Measurements from ENCODE around the gene MED13L. TPM values are rescaled to one million over a fixed set of nuclear protein-coding genes. Genes with fewer than 3 reads are reported as not detected.

Gene MED13L
- polyA plus RNA-seq, 1 donor (not counting 4 experiments of a cell fraction or from before 2014, with no cell fraction given) = 31.7 TPM

GRCh38 chr12:116104167-116104767 lies 173.2 kb downstream of the MED13L start:
- DNase-seq (ENCODE audit: low read depth, low spot score) = no peak
- H3K27me3 ChIP-seq (ENCODE audit: control insufficient read depth, extremely low read depth, insufficient read depth, low read length) = no peaks in the 10 kb centered on the region
- no peak overlapping the region for H3K27ac ChIP-seq (ENCODE audit: control insufficient read depth, insufficient read depth, low read length)
- peaks cover 6% of the 10 kb centered on the region for H3K9me1 ChIP-seq (ENCODE audit: control insufficient read depth, extremely low read depth, insufficient read depth, low read length)
- H3K4me3 ChIP-seq (ENCODE audit: control insufficient read depth in 2 of 3, extremely low read depth in 1 of 3, insufficient read depth in 2 of 3, low read depth in 1 of 3, low read length in 3 of 3) = no peak overlapping the region
- no peak overlapping the region for H2AFZ ChIP-seq (ENCODE audit: control insufficient read depth, low read length)
- dilution Hi-C loops (cut with MboI; ENCODE audit: extremely low pct_ligation_motif_present, low sequenced_read_pairs) = no loop called here
- FAIRE-seq = no peak
- H3K9ac ChIP-seq (ENCODE audit: control insufficient read depth, extremely low read depth, insufficient read depth, low read length) = no peak overlapping the region
- peaks cover 46% of the 10 kb centered on the region for H3K79me2 ChIP-seq (ENCODE audit: control insufficient read depth, insufficient read depth, low read length)
- peaks cover 2% of the 10 kb centered on the region for H4K20me1 ChIP-seq (ENCODE audit: control insufficient read depth, extremely low read depth, insufficient read depth, low read length)
- no peaks in the 10 kb centered on the region for H3K4me1 ChIP-seq (ENCODE audit: control insufficient read depth, extremely low read depth, insufficient read depth, low read length)
- H3K36me3 ChIP-seq (ENCODE audit: control insufficient read depth in 2 of 2, extremely low read depth in 1 of 2, insufficient read depth in 2 of 2, low read length in 2 of 2) = no peaks in the 10 kb centered on the region
- no peak overlapping the region for H3K4me2 ChIP-seq (ENCODE audit: control insufficient read depth, extremely low read depth, insufficient read depth, low read depth, low read length)
- TF ChIP-seq EZH2 (IDR thresholded peaks at IDR 0.05; ENCODE audit: low read length) = no peak
- no peak for TF ChIP-seq CTCF (optimal IDR thresholded peaks at IDR 0.05 in 1 of 3, IDR thresholded peaks at IDR 0.05 in 1 of 3, conservative IDR thresholded peaks at IDR 0.05 in 1 of 3; ENCODE audit: extremely low read depth in 1 of 3, insufficient read depth in 2 of 3, low read length in 3 of 3)
- H3K9me3 ChIP-seq (ENCODE audit: control insufficient read depth, low read depth, low read length) = no peaks in the 10 kb centered on the region

- H3K27ac ChIP-seq (ENCODE audit: control insufficient read depth, insufficient read depth, low read length) = no peak overlapping the region
- no peaks in the 10 kb centered on the region for H3K36me3 ChIP-seq (ENCODE audit: control insufficient read depth in 2 of 2, extremely low read depth in 1 of 2, insufficient read depth in 2 of 2, low read length in 2 of 2)
- DNase-seq (ENCODE audit: low read depth, low spot score) (no peak), FAIRE-seq (no peak)
- peaks cover 6% of the 10 kb centered on the region for H3K9me1 ChIP-seq (ENCODE audit: control insufficient read depth, extremely low read depth, insufficient read depth, low read length)
- H4K20me1 ChIP-seq (ENCODE audit: control insufficient read depth, extremely low read depth, insufficient read depth, low read length) = peaks cover 2% of the 10 kb centered on the region
- no peak overlapping the region for H3K9ac ChIP-seq (ENCODE audit: control insufficient read depth, extremely low read depth, insufficient read depth, low read length)
- H3K4me3 ChIP-seq (ENCODE audit: control insufficient read depth in 2 of 3, extremely low read depth in 1 of 3, insufficient read depth in 2 of 3, low read depth in 1 of 3, low read length in 3 of 3) = no peak overlapping the region
- dilution Hi-C loops (cut with MboI; ENCODE audit: extremely low pct_ligation_motif_present, low sequenced_read_pairs) = no loop called here
- no peaks in the 10 kb centered on the region for H3K27me3 ChIP-seq (ENCODE audit: control insufficient read depth, extremely low read depth, insufficient read depth, low read length)
- H3K9me3 ChIP-seq (ENCODE audit: control insufficient read depth, low read depth, low read length) = no peaks in the 10 kb centered on the region
- H2AFZ ChIP-seq (ENCODE audit: control insufficient read depth, low read length) = no peak overlapping the region
- H3K4me2 ChIP-seq (ENCODE audit: control insufficient read depth, extremely low read depth, insufficient read depth, low read depth, low read length) = no peak overlapping the region
- no peaks in the 10 kb centered on the region for H3K4me1 ChIP-seq (ENCODE audit: control insufficient read depth, extremely low read depth, insufficient read depth, low read length)
- peaks cover 61% of the 10 kb centered on the region for H3K79me2 ChIP-seq (ENCODE audit: control insufficient read depth, insufficient read depth, low read length)
- TF ChIP-seq EZH2 (IDR thresholded peaks at IDR 0.05; ENCODE audit: low read length) = no peak
- no peak for TF ChIP-seq CTCF (optimal IDR thresholded peaks at IDR 0.05 in 1 of 3, IDR thresholded peaks at IDR 0.05 in 1 of 3, conservative IDR thresholded peaks at IDR 0.05 in 1 of 3; ENCODE audit: extremely low read depth in 1 of 3, insufficient read depth in 2 of 3, low read length in 3 of 3)
Measured at GRCh38 chr12:116101991-116102390, 175.5 kb downstream of the MED13L start.

All from keratinocyte (primary cell).